Astrocyte (in vitro differentiated cells and primary cell): ENCODE data around the gene ANO7.

ENCODE experiments used
- CTCF ChIP-seq: IDR thresholded peaks from 2 replicates; pipeline ENCODE4 v1.5.1; 2011; ENCODE audit warnings: low read depth, mild to moderate bottlenecking, inconsistent platforms, low read length, moderate library complexity; ENCODE audit not compliant: insufficient read depth
- EZH2 ChIP-seq: IDR thresholded peaks from 2 replicates; pipeline ENCODE4 v1.6.1; 2012; ENCODE audit warnings: mild to moderate bottlenecking, low read length, inconsistent platforms; ENCODE audit not compliant: insufficient read depth

GRCh38 chr2:241234066-241234790 is 45.8 kb downstream of the ANO7 start:
- TF ChIP-seq CTCF (no peak), EZH2 (no peak)
